Activated CD8-positive, alpha-beta memory T cell treated with anti-CD3 and anti-CD28 coated beads, Interleukin-2, amount 50 U/mL, for 24 hours (primary cell): ENCODE measurements around the gene TRAPPC3.
"Not testable (repeated sequence)": the region's sequence is repeated elsewhere in the genome, so short reads cannot be mapped to it uniquely, and the experiment has no call there.

Experiments used
- DNase-seq: peaks from one replicate; pipeline ENCODE4 v3.0.0-alpha.2; 2020; ENCODE audit errors: extremely low read depth

TRAPPC3 gene

DNA sequence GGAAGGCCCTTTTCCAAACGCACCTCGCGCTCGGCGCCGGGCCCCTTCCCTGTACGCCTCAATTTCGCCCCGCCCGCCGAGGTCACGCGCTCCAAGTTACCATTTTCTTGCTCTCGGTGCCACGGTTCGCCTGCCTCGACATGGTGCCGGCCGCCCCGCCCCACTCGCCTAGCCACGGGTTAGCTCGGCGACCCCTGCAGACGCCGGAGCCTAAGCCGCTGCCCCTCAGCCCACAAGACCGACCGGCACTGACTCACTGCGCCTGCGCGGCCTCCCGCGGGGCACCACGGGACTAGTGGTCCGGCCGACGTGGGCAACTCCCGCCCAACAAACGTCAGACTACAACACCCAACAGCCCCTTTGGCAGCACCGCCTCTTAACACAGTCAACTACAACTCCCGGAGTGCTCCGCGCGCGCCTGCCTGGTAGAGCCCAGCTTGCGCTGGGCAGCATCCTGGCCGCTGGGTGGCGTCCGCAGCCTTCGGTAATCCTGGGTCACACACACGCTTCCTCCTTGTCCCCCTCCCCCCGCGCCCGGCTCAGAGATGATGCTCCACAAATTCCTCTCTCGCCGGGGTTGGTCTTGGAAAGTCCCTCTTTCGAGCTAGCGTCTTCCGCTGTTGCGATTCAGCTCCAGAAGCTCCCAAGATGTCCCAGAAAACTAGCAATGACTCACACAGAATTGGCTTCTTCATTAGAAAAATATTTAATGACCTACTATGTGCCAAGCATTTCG is at the start of gene TRAPPC3:
Gene TRAPPC3 (minus strand): TSS at position 250 of the 736 bp plus-strand sequence. CDS start 108 bp downstream, at position 142.
- DNase-seq = peak; percentile 99

DNA sequence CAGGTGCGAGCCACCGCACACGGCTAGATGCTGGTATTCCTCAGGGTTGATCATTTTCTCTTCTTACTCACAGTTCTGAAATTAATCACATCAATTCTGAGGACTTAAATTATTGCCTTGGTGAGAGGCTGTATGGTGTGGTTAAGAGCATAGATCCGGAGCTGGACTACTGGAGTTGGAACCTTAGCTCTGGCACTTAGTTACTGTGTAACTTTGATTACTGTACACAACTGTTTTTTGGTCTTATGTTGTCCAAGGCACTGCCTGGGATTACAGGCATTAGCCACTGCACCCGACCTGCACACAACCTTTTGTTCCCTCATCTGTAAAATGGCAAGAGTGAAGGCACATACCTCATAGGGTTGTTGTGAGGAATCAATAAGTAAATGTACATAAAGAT is 49.4 kb upstream of the TRAPPC3 start:
- no peak for DNase-seq

DNA sequence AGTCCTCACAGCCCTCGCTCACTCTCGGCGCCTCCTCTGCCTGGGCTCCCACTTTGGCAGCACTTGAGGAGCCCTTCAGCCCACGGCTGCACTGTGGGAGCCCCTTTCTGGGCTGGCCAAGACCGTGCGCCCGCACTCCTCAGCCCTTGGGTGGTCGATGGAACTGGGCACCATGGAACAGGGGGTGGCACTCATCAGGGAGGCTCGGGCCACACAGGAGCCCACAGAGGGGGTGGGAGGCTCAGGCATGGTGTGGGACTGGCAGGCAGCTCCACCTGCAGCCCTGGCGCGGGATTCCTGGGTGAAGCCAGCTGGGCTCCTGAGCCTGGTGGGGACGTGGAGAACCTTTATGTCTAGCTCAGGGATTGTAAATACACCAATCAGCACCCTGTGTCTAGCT is 47.5 kb upstream of the TRAPPC3 start:
- DNase-seq = not testable (repeated sequence)

DNA sequence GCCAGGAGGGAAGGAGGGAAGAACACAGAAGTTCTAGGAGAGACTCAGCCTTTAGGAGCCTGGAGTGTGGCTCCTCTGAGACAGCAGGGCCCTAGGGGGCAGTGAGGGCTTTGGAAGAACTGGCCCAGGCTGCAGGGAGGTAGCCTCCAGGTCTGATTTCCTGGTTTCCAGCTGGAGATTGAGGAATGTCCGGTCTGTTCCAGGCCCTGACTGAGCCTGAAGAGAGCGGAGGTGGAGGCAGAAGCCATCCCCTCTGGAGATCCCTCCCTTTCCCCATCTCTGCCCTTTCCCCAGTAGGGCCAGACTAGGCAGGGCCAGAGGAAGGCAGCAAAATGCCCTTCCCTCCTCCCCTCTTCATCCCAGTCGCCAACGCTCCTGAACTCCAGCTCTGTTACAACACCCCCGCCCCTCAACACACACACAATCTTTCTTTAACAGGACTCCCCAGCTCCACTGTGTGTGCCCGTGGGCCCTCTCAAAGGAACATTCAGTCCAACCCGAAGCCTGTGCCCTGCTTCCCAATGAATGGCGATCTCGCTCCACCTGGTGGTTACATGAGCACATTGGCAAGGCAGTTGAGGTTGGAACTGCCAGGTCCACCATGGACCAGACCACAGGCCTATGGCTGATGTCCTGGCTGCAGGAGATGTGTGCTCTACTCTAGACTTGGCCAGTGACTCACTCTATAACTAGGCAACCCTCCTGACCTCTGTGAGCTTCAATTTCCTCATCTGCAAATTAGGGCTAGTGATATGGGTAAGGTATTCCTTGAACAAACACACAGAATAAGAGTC is 38.7 kb upstream of the TRAPPC3 start:
- peak; percentile 51 for DNase-seq

DNA sequence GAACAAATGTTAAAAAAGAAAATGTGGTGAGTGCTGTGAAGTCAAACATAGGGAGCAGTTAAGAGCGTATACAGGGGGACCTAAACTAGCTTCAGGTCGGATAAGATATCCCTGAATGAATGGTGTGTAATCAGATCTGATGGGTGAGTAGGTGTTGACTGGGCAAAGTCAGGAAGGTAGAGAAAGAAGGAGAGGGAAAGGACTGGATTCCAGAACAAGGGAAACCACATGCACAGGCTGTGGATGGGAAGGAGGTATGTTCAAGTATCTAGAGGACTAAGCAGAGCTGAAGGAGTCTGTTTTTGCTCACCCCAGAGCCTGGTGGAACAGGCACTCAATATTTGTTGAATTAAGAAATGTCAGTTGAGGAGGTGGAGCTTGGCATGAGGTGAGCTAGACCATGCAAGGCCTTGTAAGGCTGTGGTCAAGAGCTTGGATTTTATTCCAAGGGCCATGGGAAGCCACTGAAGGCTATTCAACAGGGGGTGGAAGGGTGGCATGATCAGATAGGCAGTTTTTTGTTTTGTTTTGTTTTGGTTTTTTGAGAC is 34.1 kb upstream of the TRAPPC3 start:
- no peak for DNase-seq

DNA sequence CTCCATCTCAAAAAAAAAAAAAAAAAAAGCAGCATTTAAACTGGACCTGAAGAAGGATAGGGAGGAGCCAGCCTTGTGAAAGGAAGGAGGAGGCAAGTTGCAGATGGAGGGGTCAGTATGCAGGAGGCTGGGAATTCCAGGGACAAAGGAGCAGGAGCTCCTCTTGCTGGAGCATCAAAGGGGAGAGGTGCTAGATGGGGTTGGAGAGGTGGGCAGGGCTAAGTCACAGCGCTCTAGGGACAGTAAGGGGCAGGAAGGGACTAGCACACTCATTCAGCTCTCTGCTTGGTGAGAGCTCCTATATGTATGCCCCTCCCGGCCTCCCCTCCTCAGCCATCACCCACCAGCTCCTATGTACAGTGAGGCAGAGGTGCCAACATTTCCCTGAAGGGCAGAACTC is 33.4 kb upstream of the TRAPPC3 start:
- no peak for DNase-seq

DNA sequence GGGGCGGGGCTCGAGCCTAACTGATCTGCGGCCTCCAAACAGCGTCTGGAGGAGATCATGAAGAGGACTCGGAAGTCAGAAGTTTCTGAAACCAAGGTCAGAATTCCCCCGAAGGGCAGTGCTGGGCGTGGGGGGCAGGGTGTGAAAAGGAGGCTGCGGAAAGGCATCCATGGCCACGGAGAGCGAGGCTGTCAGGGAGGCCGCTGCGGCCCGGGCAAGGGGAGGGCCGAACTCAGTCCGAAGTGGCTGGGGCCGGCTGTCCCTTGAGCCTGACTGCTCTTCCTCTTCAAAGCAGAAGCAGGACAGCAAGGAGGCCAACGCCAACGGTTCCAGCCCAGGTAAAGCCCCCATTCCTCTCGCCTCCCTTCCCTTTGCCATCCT is 29.9 kb upstream of the TRAPPC3 start:
- no peak for DNase-seq

DNA sequence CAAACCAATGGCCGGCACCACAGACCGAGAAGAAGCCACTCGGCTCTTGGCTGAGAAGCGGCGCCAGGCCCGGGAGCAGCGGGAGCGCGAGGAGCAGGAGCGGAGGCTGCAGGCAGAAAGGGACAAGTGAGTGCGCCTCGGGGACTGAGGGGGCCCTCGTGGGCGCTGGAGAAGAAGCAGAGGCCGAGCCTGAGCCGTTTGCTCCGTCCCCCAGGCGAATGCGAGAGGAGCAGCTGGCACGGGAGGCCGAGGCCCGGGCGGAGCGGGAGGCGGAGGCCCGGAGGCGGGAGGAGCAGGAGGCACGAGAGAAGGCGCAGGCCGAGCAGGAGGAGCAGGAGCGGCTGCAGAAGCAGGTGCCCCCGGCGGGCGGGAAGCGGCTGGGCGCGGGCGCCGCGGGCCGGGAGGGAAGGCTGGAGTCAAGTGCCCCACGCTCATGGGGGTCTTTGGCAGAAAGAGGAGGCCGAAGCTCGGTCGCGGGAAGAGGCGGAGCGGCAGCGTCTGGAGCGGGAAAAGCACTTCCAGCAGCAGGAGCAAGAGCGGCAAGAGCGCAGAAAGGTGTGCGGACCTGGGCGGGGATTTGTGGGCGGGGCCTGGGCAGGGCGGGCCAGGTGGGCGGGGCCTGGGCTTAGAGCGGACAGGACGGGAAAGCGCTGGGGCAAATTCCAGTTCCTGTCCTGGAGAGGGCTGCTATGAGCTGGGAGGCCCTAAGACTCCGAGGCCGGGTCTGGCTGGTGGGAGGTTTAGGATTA is 29.4 kb upstream of the TRAPPC3 start:
- no peak for DNase-seq

DNA sequence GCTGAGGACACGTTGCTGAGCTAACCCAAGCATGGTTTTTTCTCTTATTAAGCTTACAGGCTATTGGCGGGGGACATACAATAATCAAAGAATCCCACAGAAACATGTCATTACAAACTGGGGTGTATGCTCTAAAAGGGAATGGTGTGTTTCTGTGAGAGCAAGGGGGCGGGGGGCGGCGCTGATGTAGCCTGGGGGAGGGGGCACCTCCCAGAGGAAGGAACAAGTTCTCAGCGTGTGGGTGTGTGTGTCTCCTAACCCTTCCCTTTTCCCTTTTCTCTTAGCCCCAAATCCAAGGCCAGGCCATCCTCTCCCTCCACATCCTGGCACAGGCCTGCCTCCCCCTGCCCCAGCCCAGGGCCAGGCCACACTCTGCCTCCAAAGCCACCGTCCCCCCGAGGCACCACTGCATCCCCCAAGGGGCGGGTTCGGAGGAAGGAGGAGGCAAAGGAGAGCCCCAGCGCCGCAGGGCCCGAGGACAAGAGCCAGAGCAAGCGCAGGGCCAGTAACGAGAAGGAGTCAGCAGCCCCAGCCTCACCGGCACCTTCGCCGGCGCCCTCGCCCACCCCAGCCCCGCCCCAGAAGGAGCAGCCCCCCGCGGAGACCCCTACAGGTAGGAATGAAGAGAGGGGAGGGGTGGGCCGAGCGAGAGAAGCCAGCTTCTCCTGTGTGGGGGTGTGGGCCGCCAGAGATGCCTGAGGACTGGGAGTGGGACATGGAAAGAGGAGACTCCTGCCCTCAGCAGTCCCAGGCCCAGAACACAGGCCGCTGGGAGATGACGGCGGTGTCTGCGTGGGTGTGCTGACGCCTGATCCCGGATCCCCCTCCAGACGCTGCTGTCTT is 28.5 kb upstream of the TRAPPC3 start:
- DNase-seq = no peak

DNA sequence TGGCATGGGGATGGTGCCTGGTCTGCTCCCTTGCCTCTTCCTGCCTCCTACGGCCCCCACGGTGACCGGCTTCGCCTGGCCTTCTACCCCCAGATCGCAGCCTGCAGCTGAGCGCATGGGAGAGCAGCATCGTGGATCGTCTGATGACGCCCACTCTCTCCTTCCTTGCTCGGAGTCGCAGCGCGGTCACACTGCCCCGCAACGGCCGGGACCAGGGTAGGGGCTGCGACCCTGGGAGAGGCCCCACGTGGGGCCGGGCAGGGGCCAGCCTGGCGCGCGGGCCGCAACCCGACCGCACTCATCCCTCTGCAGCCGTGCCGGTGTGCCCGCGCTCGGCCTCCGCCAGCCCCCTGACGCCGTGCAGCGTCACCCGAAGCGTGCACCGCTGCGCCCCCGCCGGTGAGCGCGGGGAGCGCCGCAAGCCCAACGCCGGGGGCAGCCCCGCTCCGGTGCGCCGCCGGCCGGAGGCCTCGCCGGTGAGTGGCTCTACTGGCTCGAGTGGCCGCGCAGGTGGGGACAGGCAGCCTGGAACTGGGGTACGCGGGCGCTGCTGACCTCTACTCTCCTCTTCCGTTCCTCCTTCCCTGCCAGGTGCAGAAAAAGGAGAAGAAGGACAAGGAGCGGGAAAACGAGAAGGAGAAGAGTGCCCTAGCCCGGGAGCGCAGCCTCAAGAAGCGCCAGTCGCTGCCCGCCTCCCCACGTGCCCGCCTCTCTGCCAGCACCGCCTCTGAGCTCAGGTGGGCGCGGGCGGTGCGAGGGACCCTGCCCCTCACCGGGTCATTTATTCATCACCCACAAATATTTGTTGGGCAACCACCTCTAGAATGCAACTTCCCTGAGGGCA is 27.0 kb upstream of the TRAPPC3 start:
- no peak for DNase-seq

DNA sequence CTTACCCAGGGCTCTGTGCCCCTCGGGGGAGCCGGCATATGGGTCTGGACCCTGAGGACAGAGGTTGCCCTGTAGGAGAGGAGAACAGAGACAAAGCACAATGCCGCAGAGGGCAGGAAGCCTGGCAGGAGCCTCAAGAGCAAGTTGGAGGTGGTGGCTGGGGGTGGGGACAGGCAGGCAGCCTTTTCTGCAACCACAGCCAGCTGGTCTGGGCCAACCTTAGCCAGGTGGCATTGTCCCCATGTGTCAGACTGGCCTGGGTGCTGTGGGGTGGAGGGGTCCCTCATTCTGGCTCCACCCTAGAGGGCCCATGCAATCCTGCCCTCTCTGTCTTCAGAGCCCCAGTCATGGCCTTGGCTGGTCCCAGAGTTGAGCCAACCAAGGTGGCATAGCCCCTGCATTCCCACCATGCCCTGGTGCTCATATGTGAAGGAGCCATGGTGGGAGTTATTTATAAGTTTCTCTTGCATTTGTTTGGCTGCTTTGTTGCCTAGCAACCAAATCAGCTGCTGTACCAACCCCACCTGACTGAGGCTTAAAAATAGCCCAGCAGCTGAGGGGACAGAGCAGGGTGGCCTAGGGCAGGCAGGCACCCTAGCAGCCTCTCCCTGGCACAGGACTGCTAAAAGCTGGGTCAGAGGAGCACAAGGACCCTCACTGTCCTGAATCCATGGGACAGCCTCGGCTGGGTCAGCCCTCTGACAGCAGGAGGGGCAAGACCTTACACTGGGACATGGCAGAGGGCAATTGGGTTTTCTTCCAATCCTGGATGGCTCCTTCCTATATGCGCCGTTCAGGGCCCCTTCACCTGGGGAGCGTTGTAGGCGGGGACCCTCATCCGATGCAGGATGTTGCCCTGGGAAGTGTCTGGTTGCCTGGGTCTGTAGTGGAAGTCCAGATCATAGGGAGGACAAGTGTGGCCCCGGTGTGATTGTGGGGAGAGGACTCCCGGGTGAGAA is 26.1 kb upstream of the TRAPPC3 start:
- DNase-seq = no peak

DNA sequence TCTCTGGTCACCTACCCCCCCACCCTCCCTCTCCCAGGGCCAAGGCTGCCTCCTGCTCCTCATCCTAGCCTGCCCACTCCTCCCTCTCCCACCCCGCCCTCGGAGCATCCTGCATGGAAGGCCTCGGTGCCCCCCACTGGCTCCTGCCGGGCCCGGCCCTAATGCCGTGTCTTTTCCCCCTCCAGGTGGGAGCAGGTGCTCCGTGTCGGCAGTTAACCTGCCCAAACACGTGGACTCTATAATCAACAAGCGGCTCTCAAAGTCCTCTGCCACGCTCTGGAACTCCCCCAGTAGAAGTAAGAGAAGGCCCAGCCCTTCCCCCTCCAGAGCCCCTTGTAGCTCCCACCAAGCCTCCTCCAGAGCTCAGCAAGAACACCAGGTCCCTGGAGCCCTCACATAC is 25.4 kb upstream of the TRAPPC3 start:
- no peak for DNase-seq

DNA sequence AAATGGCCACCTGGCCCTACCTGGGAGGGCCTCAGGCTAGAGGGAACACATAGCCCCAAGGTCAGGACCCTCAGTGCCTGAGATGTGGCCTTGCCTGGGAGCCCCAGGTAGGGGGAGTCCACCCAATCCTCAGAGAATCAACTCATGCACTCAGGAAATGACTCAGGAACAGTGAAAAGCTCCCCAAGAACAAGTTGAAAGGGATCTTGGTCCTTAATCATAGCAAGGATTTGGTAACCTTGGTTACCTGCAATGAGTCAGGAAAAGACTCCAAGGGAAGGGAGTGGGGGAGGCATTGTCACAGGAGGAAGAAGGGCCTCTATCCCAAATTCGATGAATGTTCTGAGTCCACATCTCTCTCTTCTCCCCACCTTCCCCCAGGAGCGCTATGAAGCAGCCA is 23.7 kb upstream of the TRAPPC3 start:
- DNase-seq = no peak

DNA sequence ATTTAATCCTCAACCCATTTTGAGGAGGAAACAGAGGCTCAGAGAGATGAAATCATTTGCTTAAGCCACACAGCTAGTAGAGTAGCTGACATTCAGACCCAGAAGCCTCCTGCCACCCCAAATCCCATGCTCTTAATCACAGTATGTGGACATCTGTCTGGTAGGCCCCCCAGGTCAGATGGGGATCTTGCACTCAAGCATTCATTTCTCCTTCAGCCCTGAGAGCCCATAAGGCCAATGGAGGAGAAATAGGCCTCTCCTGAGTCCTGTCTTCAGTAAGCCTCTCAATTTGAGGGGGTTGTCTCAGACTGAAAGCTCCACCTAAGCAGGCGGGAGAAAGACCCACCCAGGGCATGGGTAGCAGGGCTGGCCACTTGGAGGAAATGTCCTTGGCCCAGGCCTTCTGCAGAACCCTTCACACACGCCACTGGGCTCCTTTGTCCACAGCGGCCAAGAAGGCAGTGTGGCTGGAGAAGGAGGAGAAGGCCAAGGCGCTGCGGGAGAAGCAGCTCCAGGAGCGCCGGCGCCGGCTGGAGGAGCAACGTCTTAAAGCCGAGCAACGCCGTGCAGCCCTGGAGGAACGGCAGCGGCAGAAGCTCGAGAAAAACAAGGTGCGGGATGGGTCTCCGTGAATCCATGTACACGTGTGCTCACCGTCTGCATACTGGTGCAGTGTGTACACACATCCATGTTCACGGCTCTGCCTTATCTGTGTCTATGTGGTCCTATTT is 22.9 kb upstream of the TRAPPC3 start:
- DNase-seq = no peak

DNA sequence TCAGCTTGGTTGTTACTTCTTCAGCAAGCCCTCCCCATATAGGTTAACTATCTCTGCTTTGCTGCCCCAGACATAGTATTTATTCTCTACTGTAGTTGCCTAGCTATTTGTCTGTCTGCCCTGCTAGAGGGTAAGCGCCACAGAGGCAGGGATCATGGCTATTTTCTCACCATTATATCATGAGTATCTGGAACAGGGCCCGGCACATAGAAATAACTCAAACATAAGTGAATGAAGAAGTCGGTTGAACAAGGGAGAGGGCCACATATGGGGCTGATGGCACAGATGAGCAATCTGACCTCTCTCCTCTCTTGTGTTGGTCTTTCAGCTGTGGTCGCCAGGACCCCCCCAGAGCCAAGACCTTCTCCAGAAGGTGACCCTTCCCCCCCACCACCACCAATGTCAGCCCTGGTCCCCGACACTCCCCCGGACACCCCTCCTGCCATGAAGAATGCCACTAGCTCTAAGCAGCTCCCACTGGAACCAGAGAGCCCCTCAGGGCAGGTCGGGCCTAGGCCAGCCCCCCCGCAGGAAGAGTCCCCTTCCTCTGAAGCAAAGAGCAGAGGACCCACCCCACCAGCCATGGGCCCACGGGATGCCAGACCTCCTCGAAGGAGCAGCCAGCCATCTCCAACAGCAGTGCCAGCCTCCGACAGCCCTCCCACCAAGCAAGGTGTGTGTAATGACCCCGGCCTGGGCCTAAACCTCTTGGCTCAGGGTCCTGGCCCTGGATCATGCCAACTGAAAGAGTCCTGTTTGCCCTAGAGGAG is 21.5 kb upstream of the TRAPPC3 start:
- no peak for DNase-seq

DNA sequence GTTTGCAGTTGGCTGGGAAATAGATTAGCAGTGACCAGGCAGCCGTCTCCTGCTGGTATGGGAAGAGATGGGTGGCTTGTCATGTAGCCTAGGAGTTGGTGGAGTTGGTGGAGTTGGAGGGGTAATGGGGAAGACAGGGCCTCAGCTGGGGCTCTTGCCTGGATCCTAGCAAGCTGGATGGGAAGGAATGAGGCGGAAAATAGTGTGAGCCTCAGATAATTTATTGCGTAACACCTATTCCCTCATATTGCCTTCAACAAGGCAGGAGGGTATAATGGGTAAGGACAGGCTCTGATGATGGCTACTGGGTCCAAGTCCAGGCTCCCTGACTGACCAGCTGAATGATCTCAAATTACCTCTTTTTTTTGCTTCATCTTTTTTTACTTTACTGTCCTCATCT is 19.2 kb upstream of the TRAPPC3 start:
- DNase-seq = no peak

DNA sequence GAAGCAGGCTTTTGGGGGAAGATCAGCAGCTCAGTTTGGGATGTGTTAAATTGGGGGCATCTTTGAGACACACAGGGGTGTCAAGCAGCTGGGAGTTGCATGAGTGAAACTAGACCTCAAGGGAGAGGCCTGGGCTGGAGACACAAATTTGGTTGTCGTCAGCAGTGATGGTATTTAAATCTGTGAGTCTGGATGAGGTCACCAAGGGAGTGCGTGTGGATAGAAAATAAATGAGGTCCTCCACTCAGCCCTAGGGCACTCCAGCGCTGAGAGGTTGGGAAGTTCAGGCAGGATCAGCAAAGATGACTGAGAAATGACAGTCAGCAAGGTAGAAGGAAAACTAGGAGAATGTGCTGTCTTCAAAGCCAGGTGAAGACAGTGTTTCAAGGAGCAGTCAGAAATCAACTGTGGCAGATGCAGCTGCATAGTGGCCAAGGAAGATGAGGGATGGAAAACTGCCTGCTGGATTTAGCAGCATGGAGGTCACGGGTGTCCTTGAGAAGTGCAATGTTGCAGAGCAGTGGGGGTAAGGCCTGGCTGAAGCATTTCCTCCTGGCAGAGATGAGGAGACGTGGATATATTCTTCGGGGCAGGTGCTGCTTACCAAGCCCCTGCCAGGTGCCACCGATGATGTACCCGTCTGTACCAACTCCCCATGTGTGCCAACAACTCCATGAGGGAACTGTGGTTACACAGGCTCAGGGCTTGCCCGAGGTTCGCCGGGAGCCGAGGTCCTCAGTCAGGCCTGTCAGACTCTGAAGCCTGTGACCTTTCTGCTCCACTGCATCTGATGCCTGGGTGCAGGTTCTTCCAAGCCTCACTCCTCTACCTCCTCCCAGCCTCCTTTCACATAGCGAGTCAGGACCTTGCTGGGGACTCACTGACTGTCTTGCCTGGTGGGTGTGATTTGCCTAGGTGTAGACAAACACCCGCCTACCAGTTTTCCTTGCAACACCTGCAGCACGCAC is 17.9 kb upstream of the TRAPPC3 start:
- no peak for DNase-seq
